ENCODE data around the gene FBXL15. TPM values are rescaled to one million over a fixed set of nuclear protein-coding genes. Genes with fewer than 3 reads are reported as not detected.

Gene FBXL15
- total and polyA plus RNA-seq, 2 experiments from 2014 or later, result 18.5 to 36.1 TPM

GRCh38 chr10:102418622-102419268 lies 1.9 kb upstream of the FBXL15 start, which contains the start of gene PSD:
Gene PSD, minus strand, starts transcription at chr10:102418785. Its CDS starts 1,747 bp downstream, at chr10:102417038.
- peak; percentile 84 for DNase-seq (ENCODE audit: low spot score)

GRCh38 chr10:102419269-102420180 lies 1.1 kb upstream of the FBXL15 start:
- Mint-ChIP-seq H3K27me3 (ENCODE audit: insufficient read depth, low read depth, poor library complexity) (peaks cover 41% of the 10 kb centered on the region), H3K36me3 (ENCODE audit: low read depth) (peaks cover 15% of the 10 kb centered on the region), H3K27ac (peak overlapping the region; percentile 32; the same call in 1 of the 2 replicates), H3K4me3 (peak overlapping the region; percentile 97), H3K9me3 (no peaks in the 10 kb centered on the region; the same call in 2 of the 3 replicates), H3K4me1 (peaks cover 19% of the 10 kb centered on the region)
- Histone ChIP-seq H3K27me3 (ENCODE audit: insufficient read depth) (0 out of 2 replicates have a peak, but pooled peaks cover 6% of the 10 kb centered on the region), H3K9me2 (ENCODE audit: insufficient read depth) (no peaks in the 10 kb centered on the region), H4K20me1 (replicated peaks; ENCODE audit: insufficient read depth) (no peaks in the 10 kb centered on the region; the same call in none of the 2 replicates), H3F3A (replicated peaks; ENCODE audit: low read depth) (peaks cover 27% of the 10 kb centered on the region), H3K79me2 (replicated peaks; ENCODE audit: insufficient read depth) (no peaks in the 10 kb centered on the region), H2AFZ (peak overlapping the region; percentile 91), H3K4me3 (peak overlapping the region; percentile 82), H3K36me3 (ENCODE audit: insufficient read depth) (no peaks in the 10 kb centered on the region; the same call in 1 of the 2 replicates), H3K27ac (ENCODE audit: low read depth) (0 out of 2 replicates have a peak overlapping the region, but pooled peaks have one; percentile 55), H3K4me2 (peak overlapping the region; percentile 100), H3K4me1 (ENCODE audit: insufficient read depth) (peaks cover 15% of the 10 kb centered on the region)
- DNase-seq (ENCODE audit: low spot score) (peak; percentile 85), ATAC-seq (peak; percentile 4)
- TF ChIP-seq ZNF114 (CRISPR knock-in tag; IDR thresholded peaks at IDR 0.05), result no peak
- TF ChIP-seq NANOG (IDR thresholded peaks at IDR 0.05; ENCODE audit: borderline replicate concordance), result no peak
- no peak for TF ChIP-seq CTCF (conservative IDR thresholded peaks at IDR 0.05; ENCODE audit: low read depth in 2 of 2)
- TF ChIP-seq JUNB (IDR thresholded peaks at IDR 0.05; ENCODE audit: unreplicated experiment), result no peak
- peak; percentile 51; the same call in 1 of the 2 replicates for TF ChIP-seq CREB1 (CRISPR knock-in tag; IDR thresholded peaks at IDR 0.05; ENCODE audit: low read depth)
- TF ChIP-seq, protein P1, sequence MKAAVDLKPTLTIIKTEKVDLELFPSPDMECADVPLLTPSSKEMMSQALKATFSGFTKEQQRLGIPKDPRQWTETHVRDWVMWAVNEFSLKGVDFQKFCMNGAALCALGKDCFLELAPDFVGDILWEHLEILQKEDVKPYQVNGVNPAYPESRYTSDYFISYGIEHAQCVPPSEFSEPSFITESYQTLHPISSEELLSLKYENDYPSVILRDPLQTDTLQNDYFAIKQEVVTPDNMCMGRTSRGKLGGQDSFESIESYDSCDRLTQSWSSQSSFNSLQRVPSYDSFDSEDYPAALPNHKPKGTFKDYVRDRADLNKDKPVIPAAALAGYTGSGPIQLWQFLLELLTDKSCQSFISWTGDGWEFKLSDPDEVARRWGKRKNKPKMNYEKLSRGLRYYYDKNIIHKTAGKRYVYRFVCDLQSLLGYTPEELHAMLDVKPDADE (IDR thresholded peaks at IDR 0.05), result peak; percentile 20; the same call in 1 of the 2 replicates
- no peak for TF ChIP-seq STAT1 (IDR thresholded peaks at IDR 0.05; ENCODE audit: unreplicated experiment)

More at GRCh38 chr10:102418622-102419268, 1.9 kb upstream of the FBXL15 start, which contains the start of gene PSD:
- Histone ChIP-seq H3K36me3 (ENCODE audit: insufficient read depth) (no peaks in the 10 kb centered on the region; the same call in 1 of the 2 replicates), H4K20me1 (replicated peaks; ENCODE audit: insufficient read depth) (no peaks in the 10 kb centered on the region; the same call in none of the 2 replicates), H3K27ac (ENCODE audit: low read depth) (0 out of 2 replicates have a peak within 1 kb of the TSS, but pooled peaks have one; percentile 55), H2AFZ (peak within 1 kb of the TSS; percentile 91), H3K9me2 (ENCODE audit: insufficient read depth) (no peaks in the 10 kb centered on the region), H3K4me2 (peak within 1 kb of the TSS; percentile 100), H3F3A (replicated peaks; ENCODE audit: low read depth) (peaks cover 27% of the 10 kb centered on the region), H3K79me2 (replicated peaks; ENCODE audit: insufficient read depth) (no peaks in the 10 kb centered on the region), H3K4me1 (ENCODE audit: insufficient read depth) (peaks cover 15% of the 10 kb centered on the region), H3K27me3 (ENCODE audit: insufficient read depth) (0 out of 2 replicates have a peak, but pooled peaks cover 6% of the 10 kb centered on the region), H3K4me3 (peak within 1 kb of the TSS; percentile 82)
- TF ChIP-seq CREB1 (CRISPR knock-in tag; IDR thresholded peaks at IDR 0.05; ENCODE audit: low read depth), result no peak
- TF ChIP-seq REST (IDR thresholded peaks at IDR 0.05; ENCODE audit: unreplicated experiment), result peak; percentile 15
- peak; percentile 46; the same call in 1 of the 2 replicates for TF ChIP-seq POLR2AphosphoS5 (IDR thresholded peaks at IDR 0.05; ENCODE audit: low read depth)
- TF ChIP-seq NANOG (IDR thresholded peaks at IDR 0.05; ENCODE audit: borderline replicate concordance), result no peak
- peak; percentile 15 for ATAC-seq
- peak within 1 kb of the TSS; percentile 97 for H3K4me3 Mint-ChIP-seq
- peaks cover 19% of the 10 kb centered on the region for H3K4me1 Mint-ChIP-seq
- no peaks in the 10 kb centered on the region; the same call in 2 of the 3 replicates for H3K9me3 Mint-ChIP-seq
- peaks cover 9% of the 10 kb centered on the region for H3K36me3 Mint-ChIP-seq (ENCODE audit: low read depth)
- H3K27ac Mint-ChIP-seq, result no peak within 1 kb of the TSS; the same call in 1 of the 2 replicates
- H3K27me3 Mint-ChIP-seq (ENCODE audit: insufficient read depth, low read depth, poor library complexity), result peaks cover 38% of the 10 kb centered on the region
